ENCODE results near the gene C19orf67. TPM values are rescaled to one million over a fixed set of nuclear protein-coding genes. Genes with fewer than 3 reads are reported as not detected.

The C19orf67 gene
- total and polyA plus RNA-seq, 2 of the 13 experiments (the other 11 are each of a cell fraction or from before 2014, with no cell fraction given): 0.11 to 0.32 TPM

GRCh38 chr19:14112809-14113385 is 27.3 kb upstream of the C19orf67 start (continued):
- TF ChIP-seq BCLAF1 (IDR thresholded peaks at IDR 0.05) (no peak), SIN3A (IDR thresholded peaks at IDR 0.05; ENCODE audit: borderline replicate concordance, low read depth, low read length) (no peak), NR2F6 (IDR thresholded peaks at IDR 0.05) (peak; percentile 62; the same call in 1 of the 2 replicates), NR2F6 (CRISPR knock-in tag; IDR thresholded peaks at IDR 0.05) (peak; percentile 78), SYNCRIP (IDR thresholded peaks at IDR 0.05; ENCODE audit: insufficient read depth, low read depth, low read length) (no peak), GLI4 (CRISPR knock-in tag; IDR thresholded peaks at IDR 0.05; ENCODE audit: borderline replicate concordance) (no peak), PCBP2 (optimal IDR thresholded peaks at IDR 0.05; ENCODE audit: low read depth, low read length, poor library complexity, severe bottlenecking) (no peak), ZNF251 (CRISPR knock-in tag; IDR thresholded peaks at IDR 0.05) (no peak), ZFP82 (CRISPR knock-in tag; IDR thresholded peaks at IDR 0.05; ENCODE audit: borderline replicate concordance) (no peak), ZNF468 (CRISPR knock-in tag; IDR thresholded peaks at IDR 0.05) (no peak), ZNF639 (CRISPR knock-in tag; conservative IDR thresholded peaks at IDR 0.05) (no peak), ZNF768 (CRISPR knock-in tag; IDR thresholded peaks at IDR 0.05) (no peak), ZBTB4 (CRISPR knock-in tag; IDR thresholded peaks at IDR 0.05; ENCODE audit: borderline replicate concordance) (no peak)
- TF ChIP-seq, protein P1, sequence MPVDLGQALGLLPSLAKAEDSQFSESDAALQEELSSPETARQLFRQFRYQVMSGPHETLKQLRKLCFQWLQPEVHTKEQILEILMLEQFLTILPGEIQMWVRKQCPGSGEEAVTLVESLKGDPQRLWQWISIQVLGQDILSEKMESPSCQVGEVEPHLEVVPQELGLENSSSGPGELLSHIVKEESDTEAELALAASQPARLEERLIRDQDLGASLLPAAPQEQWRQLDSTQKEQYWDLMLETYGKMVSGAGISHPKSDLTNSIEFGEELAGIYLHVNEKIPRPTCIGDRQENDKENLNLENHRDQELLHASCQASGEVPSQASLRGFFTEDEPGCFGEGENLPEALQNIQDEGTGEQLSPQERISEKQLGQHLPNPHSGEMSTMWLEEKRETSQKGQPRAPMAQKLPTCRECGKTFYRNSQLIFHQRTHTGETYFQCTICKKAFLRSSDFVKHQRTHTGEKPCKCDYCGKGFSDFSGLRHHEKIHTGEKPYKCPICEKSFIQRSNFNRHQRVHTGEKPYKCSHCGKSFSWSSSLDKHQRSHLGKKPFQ (CRISPR knock-in tag; IDR thresholded peaks at IDR 0.05; ENCODE audit: insufficient replicate concordance): no peak
- TF ChIP-seq, protein P2, sequence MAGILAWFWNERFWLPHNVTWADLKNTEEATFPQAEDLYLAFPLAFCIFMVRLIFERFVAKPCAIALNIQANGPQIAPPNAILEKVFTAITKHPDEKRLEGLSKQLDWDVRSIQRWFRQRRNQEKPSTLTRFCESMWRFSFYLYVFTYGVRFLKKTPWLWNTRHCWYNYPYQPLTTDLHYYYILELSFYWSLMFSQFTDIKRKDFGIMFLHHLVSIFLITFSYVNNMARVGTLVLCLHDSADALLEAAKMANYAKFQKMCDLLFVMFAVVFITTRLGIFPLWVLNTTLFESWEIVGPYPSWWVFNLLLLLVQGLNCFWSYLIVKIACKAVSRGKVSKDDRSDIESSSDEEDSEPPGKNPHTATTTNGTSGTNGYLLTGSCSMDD (CRISPR knock-in tag; IDR thresholded peaks at IDR 0.05): no peak
